ENCODE measurements around the gene KHNYN. TPM values are rescaled to one million over a fixed set of nuclear protein-coding genes. Genes with fewer than 3 reads are reported as not detected.

Gene KHNYN
- total and polyA plus RNA-seq, 11 donors, result 15.6 to 34.5 (median 20.1) TPM

DNA sequence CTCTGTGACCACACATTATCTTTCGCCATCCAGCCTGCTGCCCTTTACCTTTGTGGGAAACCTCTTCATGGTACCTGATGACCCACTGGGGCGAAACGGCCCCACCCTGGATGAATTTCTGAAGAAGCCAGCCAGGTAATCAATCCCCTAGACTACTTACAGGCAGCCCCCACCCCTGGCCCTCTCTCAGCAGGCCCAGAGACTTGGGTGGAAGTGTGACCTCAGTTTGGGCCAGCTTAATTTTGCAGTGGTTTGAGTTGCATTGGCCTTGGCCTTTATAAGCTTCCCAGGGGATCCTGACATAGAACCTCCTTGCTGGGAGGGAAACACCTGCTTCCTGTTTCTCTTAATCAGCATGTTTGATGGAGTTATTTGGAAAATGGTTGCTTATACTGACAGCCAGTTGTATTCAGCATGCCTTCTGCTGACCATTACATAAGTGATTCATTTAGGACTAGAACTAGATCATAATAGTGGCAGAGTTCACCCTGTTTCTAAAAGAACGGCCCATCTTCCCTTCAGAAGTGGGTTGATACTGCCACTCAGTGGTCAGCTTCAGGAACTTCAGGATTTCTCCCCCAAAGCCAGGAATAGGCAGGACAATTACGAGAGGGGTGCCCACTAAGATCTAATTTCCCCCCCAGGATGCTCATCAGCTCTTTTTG lies 6.7 kb downstream of the KHNYN start:
- H3K9me3 ChIP-seq, result no peaks in the 10 kb centered on the region
- peak; percentile 21 to 77 (median 49) for ATAC-seq
- TF ChIP-seq, protein P1, sequence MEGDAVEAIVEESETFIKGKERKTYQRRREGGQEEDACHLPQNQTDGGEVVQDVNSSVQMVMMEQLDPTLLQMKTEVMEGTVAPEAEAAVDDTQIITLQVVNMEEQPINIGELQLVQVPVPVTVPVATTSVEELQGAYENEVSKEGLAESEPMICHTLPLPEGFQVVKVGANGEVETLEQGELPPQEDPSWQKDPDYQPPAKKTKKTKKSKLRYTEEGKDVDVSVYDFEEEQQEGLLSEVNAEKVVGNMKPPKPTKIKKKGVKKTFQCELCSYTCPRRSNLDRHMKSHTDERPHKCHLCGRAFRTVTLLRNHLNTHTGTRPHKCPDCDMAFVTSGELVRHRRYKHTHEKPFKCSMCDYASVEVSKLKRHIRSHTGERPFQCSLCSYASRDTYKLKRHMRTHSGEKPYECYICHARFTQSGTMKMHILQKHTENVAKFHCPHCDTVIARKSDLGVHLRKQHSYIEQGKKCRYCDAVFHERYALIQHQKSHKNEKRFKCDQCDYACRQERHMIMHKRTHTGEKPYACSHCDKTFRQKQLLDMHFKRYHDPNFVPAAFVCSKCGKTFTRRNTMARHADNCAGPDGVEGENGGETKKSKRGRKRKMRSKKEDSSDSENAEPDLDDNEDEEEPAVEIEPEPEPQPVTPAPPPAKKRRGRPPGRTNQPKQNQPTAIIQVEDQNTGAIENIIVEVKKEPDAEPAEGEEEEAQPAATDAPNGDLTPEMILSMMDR (IDR thresholded peaks at IDR 0.05), result peak; percentile 66 to 89 (median 80)
- TF ChIP-seq POLR2A (IDR thresholded peaks at IDR 0.05), result no peak
- H3K27me3 ChIP-seq, result no peaks in the 10 kb centered on the region
- peak in 1 of 5 donors; percentile 54 for DNase-seq
- H3K27ac ChIP-seq, result peak overlapping the region; percentile 51 to 81 (median 67)
- H3K36me3 ChIP-seq, result peaks cover 0 to 97% (median 86%) of the 10 kb centered on the region in 9 donors
- intact Hi-C loops (cut with DNase I), result loop anchor here (1.0 to 10.0 kb wide), 8 partner anchors 76 to 204 kb away; partner anchors contain the start of genes TINF2 (in 6 of the 10), GMPR2 (in 1 of the 10), LTB4R (in 1 of the 10) and LTB4R2 (in 1 of the 10)
- H3K4me3 ChIP-seq, result no peak overlapping the region
- peaks cover 1 to 83% (median 58%) of the 10 kb centered on the region in 12 donors for H3K4me1 ChIP-seq
- 33 to 47% (median 41%) methylated on average over 5 of the region's 5 CpGs for WGBS, 4 donors

DNA sequence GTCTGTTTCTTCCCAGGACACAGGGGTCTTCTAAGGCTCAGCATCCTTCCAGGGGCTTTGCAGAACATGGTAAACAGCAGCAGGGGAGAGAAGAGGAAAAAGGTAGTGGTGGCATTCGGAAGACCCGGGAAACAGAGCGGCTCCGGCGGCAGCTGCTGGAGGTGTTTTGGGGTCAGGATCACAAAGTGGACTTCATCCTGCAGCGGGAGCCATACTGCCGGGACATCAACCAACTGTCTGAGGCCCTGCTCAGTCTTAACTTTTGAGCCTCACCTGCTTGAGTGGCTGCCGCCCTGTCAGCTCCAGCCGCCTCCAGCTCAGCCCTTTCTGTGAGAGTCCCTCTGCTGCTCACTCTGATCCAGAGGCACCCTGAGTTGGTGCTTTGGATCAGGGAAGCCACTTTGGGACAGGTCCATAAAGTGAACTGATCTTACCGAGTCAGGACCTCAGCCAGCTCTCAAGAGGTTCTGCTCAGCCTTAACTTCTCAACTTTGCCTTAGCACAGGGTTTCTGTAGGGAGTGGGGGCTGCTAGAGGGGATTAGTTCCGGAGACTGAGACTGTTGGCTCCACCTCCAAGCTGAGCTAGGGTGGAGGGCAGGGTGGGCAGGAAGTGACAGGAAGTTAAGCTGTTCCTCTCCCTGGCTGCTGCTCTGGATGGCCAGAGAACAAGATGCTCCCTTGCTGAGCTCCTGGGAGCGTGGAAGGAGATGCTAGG lies 7.4 kb downstream of the KHNYN start:
- peak in 1 of 4 donors; percentile 6 for ATAC-seq
- WGBS, 4 donors, result 47 to 61% (median 53%) methylated on average over 12 of the region's 12 CpGs
- Histone ChIP-seq H3K36me3 (peaks cover 0 to 92% (median 81%) of the 10 kb centered on the region in 9 donors), H3K27ac (peak overlapping the region; percentile 11 to 81 (median 67)), H3K27me3 (no peaks in the 10 kb centered on the region), H3K4me1 (peaks cover 0 to 82% (median 58%) of the 10 kb centered on the region in 12 donors), H3K9me3 (no peaks in the 10 kb centered on the region), H3K4me3 (peak overlapping the region in 2 of 12 donors; percentile 9 to 13)
- TF ChIP-seq, protein P1 (IDR thresholded peaks at IDR 0.05), result peak in 3 of 12 donors; percentile 2 to 31 (median 30)
- TF ChIP-seq POLR2A (IDR thresholded peaks at IDR 0.05), result no peak
- intact Hi-C loops (cut with DNase I), result loop anchor here in 9 of 10 donors (2.0 to 10.0 kb wide), 7 partner anchors 76 to 205 kb away; partner anchors contain the start of genes TINF2 (in 6 of the 9), GMPR2 (in 1 of the 9), LTB4R (in 1 of the 9) and LTB4R2 (in 1 of the 9)
- DNase-seq, result peak in 1 of 5 donors; percentile 58

DNA sequence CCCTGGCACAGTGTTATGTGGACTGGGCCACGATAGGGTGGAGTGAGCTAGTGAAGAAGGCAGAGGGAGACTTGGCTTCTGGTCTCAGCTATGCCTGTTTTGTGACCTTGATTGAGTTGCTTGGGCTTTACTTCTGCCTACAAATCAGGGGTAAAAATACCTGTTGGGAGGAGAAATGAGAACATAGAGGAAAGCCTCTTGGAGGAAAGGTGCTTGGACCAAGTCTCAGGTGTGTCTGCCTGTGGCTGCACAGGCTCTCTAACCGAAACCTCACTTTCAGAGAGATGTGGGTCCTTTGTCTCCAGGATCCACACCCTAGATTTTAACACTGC lies 7.9 kb downstream of the KHNYN start:
- Histone ChIP-seq H3K27ac (peak overlapping the region in 11 of 12 donors; percentile 51 to 81 (median 72)), H3K36me3 (peaks cover 0 to 87% (median 76%) of the 10 kb centered on the region in 9 donors), H3K4me1 (peaks cover 0 to 77% (median 54%) of the 10 kb centered on the region in 12 donors), H3K4me3 (no peak overlapping the region), H3K9me3 (no peaks in the 10 kb centered on the region), H3K27me3 (no peaks in the 10 kb centered on the region)
- no peak for TF ChIP-seq POLR2A (IDR thresholded peaks at IDR 0.05)
- TF ChIP-seq, protein P1 (IDR thresholded peaks at IDR 0.05), result no peak
- no peak for ATAC-seq
- intact Hi-C loops (cut with DNase I), result loop anchor here in 9 of 10 donors (2.0 to 10.0 kb wide), 7 partner anchors 77 to 205 kb away; partner anchors contain the start of genes TINF2 (in 6 of the 9), GMPR2 (in 1 of the 9), LTB4R (in 1 of the 9) and LTB4R2 (in 1 of the 9)
- 58 to 69% (median 61%) methylated on average over 2 of the region's 2 CpGs for WGBS, 4 donors
- no peak for DNase-seq
